ENCODE data around the gene RFESD.

DNA sequence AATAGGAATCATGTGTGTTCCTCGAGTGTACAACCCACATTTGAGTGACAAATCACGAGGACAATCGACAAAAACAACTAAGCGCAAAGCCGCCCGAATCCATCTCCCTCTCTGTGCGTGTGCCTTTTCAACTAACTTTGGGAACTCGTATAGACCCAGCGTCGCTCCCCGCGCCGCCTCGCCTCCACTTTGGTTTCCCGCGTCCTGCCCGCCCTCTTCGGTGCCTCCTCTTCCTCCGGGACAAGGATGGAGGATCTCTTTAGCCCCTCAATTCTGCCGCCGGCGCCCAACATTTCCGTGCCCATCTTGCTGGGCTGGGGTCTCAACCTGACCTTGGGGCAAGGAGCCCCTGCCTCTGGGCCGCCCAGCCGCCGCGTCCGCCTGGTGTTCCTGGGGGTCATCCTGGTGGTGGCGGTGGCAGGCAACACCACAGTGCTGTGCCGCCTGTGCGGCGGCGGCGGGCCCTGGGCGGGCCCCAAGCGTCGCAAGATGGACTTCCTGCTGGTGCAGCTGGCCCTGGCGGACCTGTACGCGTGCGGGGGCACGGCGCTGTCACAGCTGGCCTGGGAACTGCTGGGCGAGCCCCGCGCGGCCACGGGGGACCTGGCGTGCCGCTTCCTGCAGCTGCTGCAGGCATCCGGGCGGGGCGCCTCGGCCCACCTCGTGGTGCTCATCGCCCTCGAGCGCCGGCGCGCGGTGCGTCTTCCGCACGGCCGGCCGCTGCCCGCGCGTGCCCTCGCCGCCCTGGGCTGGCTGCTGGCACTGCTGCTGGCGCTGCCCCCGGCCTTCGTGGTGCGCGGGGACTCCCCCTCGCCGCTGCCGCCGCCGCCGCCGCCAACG lies 26.3 kb upstream of the RFESD start, which contains the start of gene GPR150:
- TF ChIP-seq ZNF225 (CRISPR knock-in tag; IDR thresholded peaks at IDR 0.05) (no peak), SMAD3 (CRISPR knock-in tag; IDR thresholded peaks at IDR 0.05) (no peak), CAMTA2 (CRISPR knock-in tag; IDR thresholded peaks at IDR 0.05; ENCODE audit: borderline replicate concordance) (no peak), ZNF891 (CRISPR knock-in tag; IDR thresholded peaks at IDR 0.05) (no peak), ZNF878 (CRISPR knock-in tag; IDR thresholded peaks at IDR 0.05) (no peak), RBM39 (IDR thresholded peaks at IDR 0.05; ENCODE audit: low read depth, low read length, poor library complexity, severe bottlenecking) (no peak), U2AF2 (IDR thresholded peaks at IDR 0.05; ENCODE audit: low read depth, low read length) (no peak), SIN3A (IDR thresholded peaks at IDR 0.05; ENCODE audit: borderline replicate concordance, low read depth, low read length) (no peak), CEBPB (IDR thresholded peaks at IDR 0.05; ENCODE audit: borderline replicate concordance, low read depth, low read length) (no peak), ZNF772 (CRISPR knock-in tag; IDR thresholded peaks at IDR 0.05) (no peak)
- TF ChIP-seq, protein P1, sequence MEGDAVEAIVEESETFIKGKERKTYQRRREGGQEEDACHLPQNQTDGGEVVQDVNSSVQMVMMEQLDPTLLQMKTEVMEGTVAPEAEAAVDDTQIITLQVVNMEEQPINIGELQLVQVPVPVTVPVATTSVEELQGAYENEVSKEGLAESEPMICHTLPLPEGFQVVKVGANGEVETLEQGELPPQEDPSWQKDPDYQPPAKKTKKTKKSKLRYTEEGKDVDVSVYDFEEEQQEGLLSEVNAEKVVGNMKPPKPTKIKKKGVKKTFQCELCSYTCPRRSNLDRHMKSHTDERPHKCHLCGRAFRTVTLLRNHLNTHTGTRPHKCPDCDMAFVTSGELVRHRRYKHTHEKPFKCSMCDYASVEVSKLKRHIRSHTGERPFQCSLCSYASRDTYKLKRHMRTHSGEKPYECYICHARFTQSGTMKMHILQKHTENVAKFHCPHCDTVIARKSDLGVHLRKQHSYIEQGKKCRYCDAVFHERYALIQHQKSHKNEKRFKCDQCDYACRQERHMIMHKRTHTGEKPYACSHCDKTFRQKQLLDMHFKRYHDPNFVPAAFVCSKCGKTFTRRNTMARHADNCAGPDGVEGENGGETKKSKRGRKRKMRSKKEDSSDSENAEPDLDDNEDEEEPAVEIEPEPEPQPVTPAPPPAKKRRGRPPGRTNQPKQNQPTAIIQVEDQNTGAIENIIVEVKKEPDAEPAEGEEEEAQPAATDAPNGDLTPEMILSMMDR (CRISPR knock-in tag; IDR thresholded peaks at IDR 0.05): no peak; the same call in 1 of the 2 replicates
- TF ChIP-seq, protein P2, sequence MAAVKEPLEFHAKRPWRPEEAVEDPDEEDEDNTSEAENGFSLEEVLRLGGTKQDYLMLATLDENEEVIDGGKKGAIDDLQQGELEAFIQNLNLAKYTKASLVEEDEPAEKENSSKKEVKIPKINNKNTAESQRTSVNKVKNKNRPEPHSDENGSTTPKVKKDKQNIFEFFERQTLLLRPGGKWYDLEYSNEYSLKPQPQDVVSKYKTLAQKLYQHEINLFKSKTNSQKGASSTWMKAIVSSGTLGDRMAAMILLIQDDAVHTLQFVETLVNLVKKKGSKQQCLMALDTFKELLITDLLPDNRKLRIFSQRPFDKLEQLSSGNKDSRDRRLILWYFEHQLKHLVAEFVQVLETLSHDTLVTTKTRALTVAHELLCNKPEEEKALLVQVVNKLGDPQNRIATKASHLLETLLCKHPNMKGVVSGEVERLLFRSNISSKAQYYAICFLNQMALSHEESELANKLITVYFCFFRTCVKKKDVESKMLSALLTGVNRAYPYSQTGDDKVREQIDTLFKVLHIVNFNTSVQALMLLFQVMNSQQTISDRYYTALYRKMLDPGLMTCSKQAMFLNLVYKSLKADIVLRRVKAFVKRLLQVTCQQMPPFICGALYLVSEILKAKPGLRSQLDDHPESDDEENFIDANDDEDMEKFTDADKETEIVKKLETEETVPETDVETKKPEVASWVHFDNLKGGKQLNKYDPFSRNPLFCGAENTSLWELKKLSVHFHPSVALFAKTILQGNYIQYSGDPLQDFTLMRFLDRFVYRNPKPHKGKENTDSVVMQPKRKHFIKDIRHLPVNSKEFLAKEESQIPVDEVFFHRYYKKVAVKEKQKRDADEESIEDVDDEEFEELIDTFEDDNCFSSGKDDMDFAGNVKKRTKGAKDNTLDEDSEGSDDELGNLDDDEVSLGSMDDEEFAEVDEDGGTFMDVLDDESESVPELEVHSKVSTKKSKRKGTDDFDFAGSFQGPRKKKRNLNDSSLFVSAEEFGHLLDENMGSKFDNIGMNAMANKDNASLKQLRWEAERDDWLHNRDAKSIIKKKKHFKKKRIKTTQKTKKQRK (IDR thresholded peaks at IDR 0.05; ENCODE audit: low read length): no peak
- TF ChIP-seq, protein P3, sequence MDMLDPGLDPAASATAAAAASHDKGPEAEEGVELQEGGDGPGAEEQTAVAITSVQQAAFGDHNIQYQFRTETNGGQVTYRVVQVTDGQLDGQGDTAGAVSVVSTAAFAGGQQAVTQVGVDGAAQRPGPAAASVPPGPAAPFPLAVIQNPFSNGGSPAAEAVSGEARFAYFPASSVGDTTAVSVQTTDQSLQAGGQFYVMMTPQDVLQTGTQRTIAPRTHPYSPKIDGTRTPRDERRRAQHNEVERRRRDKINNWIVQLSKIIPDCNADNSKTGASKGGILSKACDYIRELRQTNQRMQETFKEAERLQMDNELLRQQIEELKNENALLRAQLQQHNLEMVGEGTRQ (IDR thresholded peaks at IDR 0.05; ENCODE audit: low read depth, low read length): no peak
- TF ChIP-seq, protein P3 (CRISPR knock-in tag; IDR thresholded peaks at IDR 0.05; ENCODE audit: borderline replicate concordance): no peak
